GM19193 (cell line): ENCODE results near the gene SASH1.

Experiments used
- POLR2A ChIP-seq: IDR thresholded peaks from 4 replicates; pipeline ENCODE4 v1.6.1; 2011; ENCODE audit not compliant: insufficient read depth, insufficient read length; ENCODE audit errors: extremely low read depth

SASH1 gene

GRCh38 chr6:148590883-148591282 is 248.2 kb downstream of the SASH1 start:
- TF ChIP-seq POLR2A: no peak

- no peak for TF ChIP-seq POLR2A
These were observed 249.0 kb downstream of the SASH1 start for GRCh38 chr6:148591656-148592055.

GRCh38 chr6:148593130-148593812 is 250.6 kb downstream of the SASH1 start:
- TF ChIP-seq POLR2A: no peak

- no peak for TF ChIP-seq POLR2A
These were observed 251.2 kb downstream of the SASH1 start for GRCh38 chr6:148593813-148594170.

DNA sequence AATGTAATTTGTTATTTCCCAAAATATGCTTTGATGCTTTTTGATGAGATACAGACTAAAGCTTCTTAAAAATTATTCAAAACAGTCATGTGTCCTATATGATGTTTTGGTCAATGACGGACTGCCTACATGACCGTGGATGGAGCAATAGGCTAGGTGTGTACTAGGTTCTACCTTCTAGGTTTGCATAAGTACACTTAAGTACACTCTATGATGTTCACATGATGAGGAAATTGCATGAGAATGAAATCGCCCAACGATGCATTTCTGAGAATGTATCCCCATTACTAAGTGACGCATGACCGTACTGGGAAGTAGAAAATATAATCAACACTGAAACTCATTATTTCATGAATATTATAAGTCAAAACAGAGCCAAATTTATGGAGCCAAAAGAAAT is 252.9 kb downstream of the SASH1 start:
- TF ChIP-seq POLR2A: no peak

GRCh38 chr6:148596891-148597455 is 254.3 kb downstream of the SASH1 start:
- no peak for TF ChIP-seq POLR2A

DNA sequence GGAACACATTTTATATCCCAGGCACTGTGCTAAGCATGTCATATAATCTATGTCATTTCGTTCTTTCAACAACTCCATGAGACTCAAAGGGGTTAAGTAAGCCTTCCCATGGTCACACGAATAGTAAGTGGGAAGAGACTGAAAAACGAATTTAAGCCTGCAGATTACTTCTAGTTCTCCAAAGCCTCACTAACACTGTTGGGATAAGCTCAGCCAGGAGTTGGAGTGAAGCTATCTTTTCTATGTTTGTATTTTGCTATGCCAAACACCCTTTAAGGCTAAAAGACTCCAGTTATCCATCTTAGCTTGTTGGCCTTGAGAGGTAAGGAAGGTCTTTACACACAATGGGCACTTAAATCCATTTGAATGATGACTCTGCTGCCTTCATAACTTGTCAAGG is 256.1 kb downstream of the SASH1 start:
- TF ChIP-seq POLR2A: no peak

DNA sequence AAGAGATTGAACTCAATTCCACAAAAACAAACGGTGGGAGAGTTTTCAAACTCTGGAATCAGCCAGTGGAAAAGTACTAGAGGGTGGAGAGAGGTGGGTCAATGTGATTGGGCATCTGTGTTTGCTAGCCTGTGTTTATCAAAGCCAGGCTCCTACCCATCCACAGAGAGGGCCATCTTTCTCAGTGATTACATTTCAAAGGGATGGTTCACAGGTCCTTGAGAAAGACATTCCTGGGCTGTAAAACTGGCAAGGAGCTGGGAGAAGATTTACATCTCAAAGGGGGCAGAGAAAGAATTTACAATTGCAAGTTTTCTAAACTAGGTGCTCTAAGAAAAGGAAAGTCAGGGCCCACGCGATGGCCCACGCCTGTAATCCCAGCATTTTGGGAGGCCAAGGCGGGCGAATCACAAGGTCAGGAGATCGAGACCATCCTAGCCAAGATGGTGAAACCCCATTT is 257.4 kb downstream of the SASH1 start:
- no peak for TF ChIP-seq POLR2A
